ENCODE data around the gene CTDSPL2.

Gene CTDSPL2

GRCh38 chr15:44489464-44489863, 62.0 kb downstream of the CTDSPL2 start:
- Histone ChIP-seq H3K4me1 (ENCODE audit: control insufficient read depth in 1 of 2, insufficient read depth in 2 of 2, low read length in 2 of 2) (peaks cover 4% of the 10 kb centered on the region in 2 donors), H3K27me3 (ENCODE audit: low read depth, low read length) (no peaks in the 10 kb centered on the region), H3K9me3 (ENCODE audit: control insufficient read depth in 1 of 2, low read length in 2 of 2) (no peaks in the 10 kb centered on the region), H3K36me3 (ENCODE audit: control insufficient read depth in 1 of 2, insufficient read depth in 2 of 2, low read length in 2 of 2) (peaks cover 21 to 29% of the 10 kb centered on the region in 2 donors), H3K27ac (ENCODE audit: low read length) (no peak overlapping the region), H3K4me3 (ENCODE audit: low read depth in 1 of 2, low read length in 2 of 2) (no peak overlapping the region)

- Histone ChIP-seq H3K4me1 (ENCODE audit: control insufficient read depth in 1 of 2, insufficient read depth in 2 of 2, low read length in 2 of 2) (peaks cover 4% of the 10 kb centered on the region in 2 donors), H3K36me3 (ENCODE audit: control insufficient read depth in 1 of 2, insufficient read depth in 2 of 2, low read length in 2 of 2) (peaks cover 21 to 32% of the 10 kb centered on the region in 2 donors), H3K4me3 (ENCODE audit: low read depth in 1 of 2, low read length in 2 of 2) (no peak overlapping the region), H3K9me3 (ENCODE audit: control insufficient read depth in 1 of 2, low read length in 2 of 2) (no peaks in the 10 kb centered on the region), H3K27me3 (ENCODE audit: low read depth, low read length) (no peaks in the 10 kb centered on the region), H3K27ac (ENCODE audit: low read length) (no peak overlapping the region)
Measured at GRCh38 chr15:44490622-44491021, 63.2 kb downstream of the CTDSPL2 start.

- H3K27me3 ChIP-seq (ENCODE audit: low read depth, low read length): no peaks in the 10 kb centered on the region
- peaks cover 20 to 37% of the 10 kb centered on the region in 2 donors for H3K36me3 ChIP-seq (ENCODE audit: control insufficient read depth in 1 of 2, insufficient read depth in 2 of 2, low read length in 2 of 2)
- no peak overlapping the region for H3K4me3 ChIP-seq (ENCODE audit: low read depth in 1 of 2, low read length in 2 of 2)
- peaks cover 4% of the 10 kb centered on the region in 2 donors for H3K4me1 ChIP-seq (ENCODE audit: control insufficient read depth in 1 of 2, insufficient read depth in 2 of 2, low read length in 2 of 2)
- no peak overlapping the region for H3K27ac ChIP-seq (ENCODE audit: low read length)
- H3K9me3 ChIP-seq (ENCODE audit: control insufficient read depth in 1 of 2, low read length in 2 of 2): no peaks in the 10 kb centered on the region
Measured at GRCh38 chr15:44492040-44492439, 64.6 kb downstream of the CTDSPL2 start.

GRCh38 chr15:44492672-44493071, 65.2 kb downstream of the CTDSPL2 start:
- Histone ChIP-seq H3K4me3 (ENCODE audit: low read depth in 1 of 2, low read length in 2 of 2) (no peak overlapping the region), H3K36me3 (ENCODE audit: control insufficient read depth in 1 of 2, insufficient read depth in 2 of 2, low read length in 2 of 2) (peaks cover 14 to 33% of the 10 kb centered on the region in 2 donors), H3K27ac (ENCODE audit: low read length) (no peak overlapping the region), H3K4me1 (ENCODE audit: control insufficient read depth in 1 of 2, insufficient read depth in 2 of 2, low read length in 2 of 2) (peaks cover 4% of the 10 kb centered on the region in 2 donors), H3K9me3 (ENCODE audit: control insufficient read depth in 1 of 2, low read length in 2 of 2) (no peaks in the 10 kb centered on the region), H3K27me3 (ENCODE audit: low read depth, low read length) (no peaks in the 10 kb centered on the region)

- Histone ChIP-seq H3K27ac (ENCODE audit: low read length) (no peak overlapping the region), H3K36me3 (ENCODE audit: control insufficient read depth in 1 of 2, insufficient read depth in 2 of 2, low read length in 2 of 2) (peaks cover 9 to 42% of the 10 kb centered on the region in 2 donors)
Measured at GRCh38 chr15:44495562-44495961, 68.1 kb downstream of the CTDSPL2 start.

GRCh38 chr15:44500555-44500954, 73.1 kb downstream of the CTDSPL2 start:
- Histone ChIP-seq H3K36me3 (ENCODE audit: control insufficient read depth in 1 of 2, insufficient read depth in 2 of 2, low read length in 2 of 2) (peaks cover 9 to 29% of the 10 kb centered on the region in 2 donors), H3K9me3 (ENCODE audit: control insufficient read depth in 1 of 2, low read length in 2 of 2) (no peaks in the 10 kb centered on the region), H3K4me3 (ENCODE audit: low read depth in 1 of 2, low read length in 2 of 2) (no peak overlapping the region), H3K27me3 (ENCODE audit: low read depth, low read length) (no peaks in the 10 kb centered on the region), H3K27ac (ENCODE audit: low read length) (no peak overlapping the region), H3K4me1 (ENCODE audit: control insufficient read depth in 1 of 2, insufficient read depth in 2 of 2, low read length in 2 of 2) (no peaks in the 10 kb centered on the region)

More at GRCh38 chr15:44495562-44495961, 68.1 kb downstream of the CTDSPL2 start:
- H3K9me3 ChIP-seq (ENCODE audit: control insufficient read depth in 1 of 2, low read length in 2 of 2): no peaks in the 10 kb centered on the region
- H3K27me3 ChIP-seq (ENCODE audit: low read depth, low read length): no peaks in the 10 kb centered on the region
- no peaks in the 10 kb centered on the region for H3K4me1 ChIP-seq (ENCODE audit: control insufficient read depth in 1 of 2, insufficient read depth in 2 of 2, low read length in 2 of 2)
- no peak overlapping the region for H3K4me3 ChIP-seq (ENCODE audit: low read depth in 1 of 2, low read length in 2 of 2)

GRCh38 chr15:44501768-44502366, 74.4 kb downstream of the CTDSPL2 start:
- H3K36me3 ChIP-seq (ENCODE audit: control insufficient read depth in 1 of 2, insufficient read depth in 2 of 2, low read length in 2 of 2): peaks cover 9 to 24% of the 10 kb centered on the region in 2 donors

GRCh38 chr15:44516436-44516835, 89.0 kb downstream of the CTDSPL2 start:
- Histone ChIP-seq H3K4me3 (ENCODE audit: low read depth in 1 of 2, low read length in 2 of 2) (no peak overlapping the region), H3K9me3 (ENCODE audit: control insufficient read depth in 1 of 2, low read length in 2 of 2) (no peaks in the 10 kb centered on the region), H3K4me1 (ENCODE audit: control insufficient read depth in 1 of 2, insufficient read depth in 2 of 2, low read length in 2 of 2) (no peaks in the 10 kb centered on the region), H3K27ac (ENCODE audit: low read length) (no peak overlapping the region), H3K27me3 (ENCODE audit: low read depth, low read length) (no peaks in the 10 kb centered on the region), H3K36me3 (ENCODE audit: control insufficient read depth in 1 of 2, insufficient read depth in 2 of 2, low read length in 2 of 2) (peaks cover 4 to 16% of the 10 kb centered on the region in 2 donors)

More at GRCh38 chr15:44501768-44502366, 74.4 kb downstream of the CTDSPL2 start:
- no peak overlapping the region for H3K4me3 ChIP-seq (ENCODE audit: low read depth in 1 of 2, low read length in 2 of 2)
- H3K27ac ChIP-seq (ENCODE audit: low read length): no peak overlapping the region
- no peaks in the 10 kb centered on the region for H3K27me3 ChIP-seq (ENCODE audit: low read depth, low read length)
- no peaks in the 10 kb centered on the region for H3K4me1 ChIP-seq (ENCODE audit: control insufficient read depth in 1 of 2, insufficient read depth in 2 of 2, low read length in 2 of 2)
- H3K9me3 ChIP-seq (ENCODE audit: control insufficient read depth in 1 of 2, low read length in 2 of 2): no peaks in the 10 kb centered on the region

- no peak overlapping the region for H3K4me3 ChIP-seq (ENCODE audit: low read depth in 1 of 2, low read length in 2 of 2)
- H3K27ac ChIP-seq (ENCODE audit: low read length): no peak overlapping the region
- H3K36me3 ChIP-seq (ENCODE audit: control insufficient read depth in 1 of 2, insufficient read depth in 2 of 2, low read length in 2 of 2): peaks cover 11 to 22% of the 10 kb centered on the region in 2 donors
- H3K4me1 ChIP-seq (ENCODE audit: control insufficient read depth in 1 of 2, insufficient read depth in 2 of 2, low read length in 2 of 2): no peaks in the 10 kb centered on the region
- H3K27me3 ChIP-seq (ENCODE audit: low read depth, low read length): no peaks in the 10 kb centered on the region
- no peaks in the 10 kb centered on the region for H3K9me3 ChIP-seq (ENCODE audit: control insufficient read depth in 1 of 2, low read length in 2 of 2)
Measured at GRCh38 chr15:44519537-44519936, 92.1 kb downstream of the CTDSPL2 start.

GRCh38 chr15:44525018-44525417, 97.6 kb downstream of the CTDSPL2 start:
- H3K36me3 ChIP-seq (ENCODE audit: control insufficient read depth in 1 of 2, insufficient read depth in 2 of 2, low read length in 2 of 2): peaks cover 9 to 18% of the 10 kb centered on the region in 2 donors
- no peaks in the 10 kb centered on the region for H3K9me3 ChIP-seq (ENCODE audit: control insufficient read depth in 1 of 2, low read length in 2 of 2)
- H3K27ac ChIP-seq (ENCODE audit: low read length): no peak overlapping the region
- no peaks in the 10 kb centered on the region for H3K27me3 ChIP-seq (ENCODE audit: low read depth, low read length)
- no peaks in the 10 kb centered on the region for H3K4me1 ChIP-seq (ENCODE audit: control insufficient read depth in 1 of 2, insufficient read depth in 2 of 2, low read length in 2 of 2)
- no peak overlapping the region for H3K4me3 ChIP-seq (ENCODE audit: low read depth in 1 of 2, low read length in 2 of 2)

- peaks cover 9 to 18% of the 10 kb centered on the region in 2 donors for H3K36me3 ChIP-seq (ENCODE audit: control insufficient read depth in 1 of 2, insufficient read depth in 2 of 2, low read length in 2 of 2)
- no peaks in the 10 kb centered on the region for H3K27me3 ChIP-seq (ENCODE audit: low read depth, low read length)
- no peak overlapping the region for H3K4me3 ChIP-seq (ENCODE audit: low read depth in 1 of 2, low read length in 2 of 2)
- H3K27ac ChIP-seq (ENCODE audit: low read length): no peak overlapping the region
- H3K4me1 ChIP-seq (ENCODE audit: control insufficient read depth in 1 of 2, insufficient read depth in 2 of 2, low read length in 2 of 2): no peaks in the 10 kb centered on the region
- H3K9me3 ChIP-seq (ENCODE audit: control insufficient read depth in 1 of 2, low read length in 2 of 2): no peaks in the 10 kb centered on the region
Measured at GRCh38 chr15:44527241-44527640, 99.8 kb downstream of the CTDSPL2 start.

All from muscle layer of duodenum (tissue), 2 donors.